H1 (cell line): ENCODE data around the gene ME1. TPM values are rescaled to one million over a fixed set of nuclear protein-coding genes. Genes with fewer than 3 reads are reported as not detected.

ENCODE experiments used
- BCL11A ChIP-seq, 2 experiments: IDR thresholded peaks; one replicate each; pipeline ENCODE4 v1.6.1; 2011; ENCODE audit warnings: low read depth in 2 of 2, low read length in 2 of 2, mild to moderate bottlenecking in 2 of 2
- CTBP2 ChIP-seq: IDR thresholded peaks from 2 replicates; pipeline ENCODE4 v1.7.0; 2011; ENCODE audit warnings: borderline replicate concordance, mild to moderate bottlenecking, moderate library complexity, mixed read lengths, low read length; ENCODE audit not compliant: insufficient read depth, insufficient read length
- HDAC2 ChIP-seq, 2 experiments: fragments of 300-600 bp in 1 of 2; sonication (generic) in 1 of 2; IDR thresholded peaks; 2 replicates each; pipeline ENCODE4 v1.6.1; 2011 to 2012; ENCODE audit warnings: low read depth in 2 of 2, low read length in 2 of 2, mild to moderate bottlenecking in 2 of 2, moderate library complexity in 2 of 2, borderline replicate concordance in 1 of 2, inconsistent platforms in 1 of 2
- JUND ChIP-seq: IDR thresholded peaks from 2 replicates; pipeline ENCODE4 v1.6.1; 2011; ENCODE audit warnings: mild to moderate bottlenecking, improper control_type of control experiment, low read length
- MAFK ChIP-seq: IDR thresholded peaks from 2 replicates; pipeline ENCODE4 v1.6.1; 2012; ENCODE audit warnings: low read depth, mild to moderate bottlenecking, improper control_type of control experiment, low read length
- MAX ChIP-seq: IDR thresholded peaks from 2 replicates; pipeline ENCODE4 v1.6.1; 2012; ENCODE audit warnings: inconsistent platforms
- PHF8 ChIP-seq: fragments of 200-600 bp; sonication (generic); conservative IDR thresholded peaks from 2 replicates; pipeline ENCODE4 v1.7.1; 2012; ENCODE audit warnings: low read depth, mild to moderate bottlenecking, inconsistent platforms, low read length, moderate library complexity
- SIRT6 ChIP-seq: IDR thresholded peaks from one replicate; pipeline ENCODE4 v1.7.1; 2012; ENCODE audit warnings: low read length, inconsistent platforms
- TAF1 ChIP-seq: IDR thresholded peaks from 2 replicates; pipeline ENCODE4 v1.6.1; 2011; ENCODE audit warnings: mild to moderate bottlenecking, low read depth, low read length
- TAF7 ChIP-seq: optimal IDR thresholded peaks from 2 replicates; pipeline ENCODE3; 2011; ENCODE audit warnings: low read depth, mild to moderate bottlenecking, inconsistent platforms, low read length, moderate library complexity, borderline replicate concordance
- TEAD4 ChIP-seq: IDR thresholded peaks from 2 replicates; pipeline ENCODE4 v1.6.1; 2012; ENCODE audit warnings: low read depth, low read length, inconsistent platforms, mixed read lengths
- polyA plus RNA-seq, 7 experiments: library from polyadenylated mRNA; depleted of rRNA in 3 of 7; stranded (reverse) in 5 of 7; unstranded in 2 of 7; fragments of >200 nt in 5 of 7; fragments of 200-250 nt in 2 of 7; gene quantifications; 1 replicate in 5 of 7; 2 replicates in 1 of 7; 4 replicates in 1 of 7; pipeline versions ENCODE4 v1.2.1 to v1.2.3, GENCODE V29; 2011 to 2013; ENCODE audit warnings: missing spikeins in 2 of 7, mixed read lengths in 2 of 7
- total RNA-seq: library from RNA; stranded (reverse); fragmentation: NEBNext Ultra II Directional; extraction: Animal tissue kit (Norgen Biotek cat#: 25700); gene quantifications from 2 replicates; pipeline ENCODE4 v1.2.1, GENCODE V29; 2021

Gene ME1
- total and polyA plus RNA-seq, 2 of the 8 experiments (the other 6 are each of a cell fraction or from before 2014, with no cell fraction given) = 1.3 to 3.9 TPM

DNA sequence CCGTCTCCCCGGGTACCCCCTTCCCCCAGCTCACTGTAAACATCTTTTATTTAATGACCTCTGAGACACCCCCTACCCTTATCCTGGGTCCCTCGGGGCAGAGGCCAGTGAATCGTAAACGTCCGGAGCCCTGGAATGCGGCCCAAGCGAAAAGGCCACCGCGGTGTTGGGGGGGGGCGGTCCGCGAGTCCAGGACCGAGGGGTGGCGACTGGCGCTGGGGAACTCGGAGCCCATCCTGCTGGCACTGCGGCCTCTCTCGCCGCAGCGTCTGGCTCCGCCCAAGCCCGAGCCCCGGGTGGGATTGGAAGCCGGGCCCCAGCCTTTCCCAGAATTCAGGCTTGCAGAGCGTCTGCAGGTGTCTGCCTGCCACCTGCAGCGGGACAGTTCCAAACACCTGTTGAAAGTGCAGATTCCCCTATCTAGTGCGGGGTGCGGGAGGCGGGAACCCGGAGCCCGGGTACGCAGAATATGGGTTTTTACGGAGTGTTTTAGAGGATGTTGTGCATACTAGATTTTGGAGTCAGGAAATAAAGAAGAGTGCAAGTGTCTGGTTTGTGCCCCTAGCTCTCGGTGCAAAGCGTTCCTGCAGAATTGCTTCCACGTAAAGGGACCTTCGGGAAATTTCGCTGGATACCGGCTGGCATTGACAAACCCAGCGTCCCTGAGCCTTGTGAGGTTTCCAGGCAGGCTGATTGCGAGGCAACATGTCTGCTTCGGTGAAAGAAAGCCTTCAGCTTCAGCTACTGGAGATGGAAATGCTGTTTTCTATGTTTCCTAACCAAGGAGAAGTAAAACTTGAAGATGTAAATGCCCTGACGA, 236.9 kb downstream of the ME1 start (continued):
- TF ChIP-seq PHF8 (peak; percentile 64; the same call in 1 of the 2 replicates), HDAC2 (IDR thresholded peaks at IDR 0.05; ENCODE audit: borderline replicate concordance in 1 of 2, low read depth in 2 of 2, low read length in 2 of 2) (peak in 1 of 2 experiments; percentile 6; a peak in 1 of 4 replicates), CTBP2 (peak; percentile 67), MAFK (no peak), JUND (no peak), MAX (peak; percentile 50; the same call in 1 of the 2 replicates), TAF1 (peak; percentile 65), SIRT6 (no peak), TAF7 (peak; percentile 12), TEAD4 (peak; percentile 85), BCL11A (IDR thresholded peaks at IDR 0.05; ENCODE audit: low read depth in 2 of 2, low read length in 2 of 2) (no peak)
